ENCODE data around the gene KRTAP2-2. TPM values are rescaled to one million over a fixed set of nuclear protein-coding genes. Genes with fewer than 3 reads are reported as not detected.
"Not testable (repeated sequence)": the region's sequence is repeated elsewhere in the genome, so short reads cannot be mapped to it uniquely, and the experiment has no call there.

The KRTAP2-2 gene
- total and polyA plus RNA-seq, 8 donors = not detected

GRCh38 chr17:41069031-41069430, 14.0 kb upstream of the KRTAP2-2 start:
- Histone ChIP-seq H3K4me1 (no peaks in the 10 kb centered on the region), H3K27me3 (no peaks in the 10 kb centered on the region), H3K36me3 (no peaks in the 10 kb centered on the region), H3K9me3 (no peaks in the 10 kb centered on the region), H3K4me3 (no peak overlapping the region), H3K27ac (no peak overlapping the region)
- DNase-seq = no peak
- intact Hi-C loops (cut with DNase I; ENCODE audit: low total_unique reads) = no loop called here
- WGBS, 5 donors = 77 to 85% (median 81%) methylated on average over 3 of the region's 3 CpGs
- no peak for TF ChIP-seq EP300 (IDR thresholded peaks at IDR 0.05)
- no peak for TF ChIP-seq POLR2AphosphoS5 (IDR thresholded peaks at IDR 0.05)
- TF ChIP-seq CTCF (IDR thresholded peaks at IDR 0.05) = no peak
- TF ChIP-seq POLR2A (IDR thresholded peaks at IDR 0.05) = no peak

- intact Hi-C loops (cut with DNase I; ENCODE audit: low total_unique reads) = no loop called here
- no peak for DNase-seq
- no peak overlapping the region for H3K27ac ChIP-seq
- no peak for TF ChIP-seq EP300 (IDR thresholded peaks at IDR 0.05)
- TF ChIP-seq POLR2A (IDR thresholded peaks at IDR 0.05) = no peak
- TF ChIP-seq CTCF (IDR thresholded peaks at IDR 0.05) = no peak
- TF ChIP-seq POLR2AphosphoS5 (IDR thresholded peaks at IDR 0.05) = no peak
- no peaks in the 10 kb centered on the region for H3K4me1 ChIP-seq
- H3K27me3 ChIP-seq = no peaks in the 10 kb centered on the region
- no peaks in the 10 kb centered on the region for H3K36me3 ChIP-seq
- no peak overlapping the region for H3K4me3 ChIP-seq
- H3K9me3 ChIP-seq = no peaks in the 10 kb centered on the region
These were observed 12.3 kb upstream of the KRTAP2-2 start for GRCh38 chr17:41067281-41067680.

GRCh38 chr17:41065829-41066624, 11.0 kb upstream of the KRTAP2-2 start, which contains the start of gene KRTAP2-4:
KRTAP2-4 (minus strand) TSS chr17:41065879; CDS start chr17:41065845, 34 bp downstream.
- H3K4me3 ChIP-seq = no peak within 1 kb of the TSS
- H3K36me3 ChIP-seq = no peaks in the 10 kb centered on the region
- no peaks in the 10 kb centered on the region for H3K27me3 ChIP-seq
- DNase-seq = no peak
- WGBS, 5 donors = 81 to 90% (median 88%) methylated on average over 5 to 6 of the region's 6 CpGs
- no peak for TF ChIP-seq POLR2AphosphoS5 (IDR thresholded peaks at IDR 0.05)
- TF ChIP-seq EP300 (IDR thresholded peaks at IDR 0.05) = no peak
- no peak for TF ChIP-seq POLR2A (IDR thresholded peaks at IDR 0.05)
- no peak for TF ChIP-seq CTCF (IDR thresholded peaks at IDR 0.05)
- H3K4me1 ChIP-seq = no peaks in the 10 kb centered on the region
- intact Hi-C loops (cut with DNase I; ENCODE audit: low total_unique reads) = no loop called here
- H3K9me3 ChIP-seq = no peaks in the 10 kb centered on the region
- no peak within 1 kb of the TSS for H3K27ac ChIP-seq

- intact Hi-C loops (cut with DNase I; ENCODE audit: low total_unique reads); H3K27me3 ChIP-seq; H3K4me1 ChIP-seq; H3K36me3 ChIP-seq; H3K27ac ChIP-seq; H3K9me3 ChIP-seq; DNase-seq; H3K4me3 ChIP-seq: not testable (repeated sequence)
- 55 to 72% (median 59%) methylated on average over 6 to 7 of the region's 16 CpGs for WGBS, 5 donors
These were observed 10.1 kb upstream of the KRTAP2-2 start for GRCh38 chr17:41065016-41065689.

- TF ChIP-seq CTCF (IDR thresholded peaks at IDR 0.05) (no peak), POLR2A (IDR thresholded peaks at IDR 0.05) (no peak)
- 78 to 84% (median 82%) methylated on average over 1 of the region's 1 CpG for WGBS, 5 donors
- H3K4me3 ChIP-seq = no peak overlapping the region
- DNase-seq = no peak
- H3K27me3 ChIP-seq = peaks cover 0 to 12% (median 0%) of the 10 kb centered on the region in 3 donors
- H3K4me1 ChIP-seq = no peaks in the 10 kb centered on the region
- no peaks in the 10 kb centered on the region for H3K9me3 ChIP-seq
- H3K36me3 ChIP-seq = no peaks in the 10 kb centered on the region
- H3K27ac ChIP-seq = no peak overlapping the region
- intact Hi-C loops (cut with DNase I; ENCODE audit: low total_unique reads) = no loop called here
These were observed 9.3 kb upstream of the KRTAP2-2 start for GRCh38 chr17:41064301-41064700.

All from stomach (tissue), 9 donors.